ENCODE data around the gene LDB2. TPM values are rescaled to one million over a fixed set of nuclear protein-coding genes. Genes with fewer than 3 reads are reported as not detected.

Gene LDB2
- total and polyA plus RNA-seq, 2 of the 8 experiments (the other 6 are each of a cell fraction or from before 2014, with no cell fraction given) = 57.0 to 140 TPM

DNA sequence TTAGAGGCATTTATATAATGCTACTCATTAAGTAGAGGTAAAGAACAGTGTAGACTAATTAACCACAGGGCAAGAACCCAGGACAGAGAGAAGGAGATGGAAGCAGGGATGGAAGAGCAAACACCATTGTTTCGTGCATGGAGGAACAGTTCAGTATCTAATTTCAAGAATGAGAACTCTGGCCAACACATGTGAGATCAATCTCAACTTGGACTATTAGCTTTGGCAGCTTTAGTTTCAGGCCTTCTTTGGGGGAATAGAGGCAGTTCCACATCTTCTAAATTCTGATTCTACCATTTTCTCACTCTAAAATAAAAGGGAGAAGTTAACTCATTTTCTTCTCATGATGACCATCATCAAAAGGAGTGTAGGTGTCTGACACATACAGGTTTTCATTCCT lies 207.0 kb downstream of the LDB2 start (continued):
- TF ChIP-seq, protein P1, sequence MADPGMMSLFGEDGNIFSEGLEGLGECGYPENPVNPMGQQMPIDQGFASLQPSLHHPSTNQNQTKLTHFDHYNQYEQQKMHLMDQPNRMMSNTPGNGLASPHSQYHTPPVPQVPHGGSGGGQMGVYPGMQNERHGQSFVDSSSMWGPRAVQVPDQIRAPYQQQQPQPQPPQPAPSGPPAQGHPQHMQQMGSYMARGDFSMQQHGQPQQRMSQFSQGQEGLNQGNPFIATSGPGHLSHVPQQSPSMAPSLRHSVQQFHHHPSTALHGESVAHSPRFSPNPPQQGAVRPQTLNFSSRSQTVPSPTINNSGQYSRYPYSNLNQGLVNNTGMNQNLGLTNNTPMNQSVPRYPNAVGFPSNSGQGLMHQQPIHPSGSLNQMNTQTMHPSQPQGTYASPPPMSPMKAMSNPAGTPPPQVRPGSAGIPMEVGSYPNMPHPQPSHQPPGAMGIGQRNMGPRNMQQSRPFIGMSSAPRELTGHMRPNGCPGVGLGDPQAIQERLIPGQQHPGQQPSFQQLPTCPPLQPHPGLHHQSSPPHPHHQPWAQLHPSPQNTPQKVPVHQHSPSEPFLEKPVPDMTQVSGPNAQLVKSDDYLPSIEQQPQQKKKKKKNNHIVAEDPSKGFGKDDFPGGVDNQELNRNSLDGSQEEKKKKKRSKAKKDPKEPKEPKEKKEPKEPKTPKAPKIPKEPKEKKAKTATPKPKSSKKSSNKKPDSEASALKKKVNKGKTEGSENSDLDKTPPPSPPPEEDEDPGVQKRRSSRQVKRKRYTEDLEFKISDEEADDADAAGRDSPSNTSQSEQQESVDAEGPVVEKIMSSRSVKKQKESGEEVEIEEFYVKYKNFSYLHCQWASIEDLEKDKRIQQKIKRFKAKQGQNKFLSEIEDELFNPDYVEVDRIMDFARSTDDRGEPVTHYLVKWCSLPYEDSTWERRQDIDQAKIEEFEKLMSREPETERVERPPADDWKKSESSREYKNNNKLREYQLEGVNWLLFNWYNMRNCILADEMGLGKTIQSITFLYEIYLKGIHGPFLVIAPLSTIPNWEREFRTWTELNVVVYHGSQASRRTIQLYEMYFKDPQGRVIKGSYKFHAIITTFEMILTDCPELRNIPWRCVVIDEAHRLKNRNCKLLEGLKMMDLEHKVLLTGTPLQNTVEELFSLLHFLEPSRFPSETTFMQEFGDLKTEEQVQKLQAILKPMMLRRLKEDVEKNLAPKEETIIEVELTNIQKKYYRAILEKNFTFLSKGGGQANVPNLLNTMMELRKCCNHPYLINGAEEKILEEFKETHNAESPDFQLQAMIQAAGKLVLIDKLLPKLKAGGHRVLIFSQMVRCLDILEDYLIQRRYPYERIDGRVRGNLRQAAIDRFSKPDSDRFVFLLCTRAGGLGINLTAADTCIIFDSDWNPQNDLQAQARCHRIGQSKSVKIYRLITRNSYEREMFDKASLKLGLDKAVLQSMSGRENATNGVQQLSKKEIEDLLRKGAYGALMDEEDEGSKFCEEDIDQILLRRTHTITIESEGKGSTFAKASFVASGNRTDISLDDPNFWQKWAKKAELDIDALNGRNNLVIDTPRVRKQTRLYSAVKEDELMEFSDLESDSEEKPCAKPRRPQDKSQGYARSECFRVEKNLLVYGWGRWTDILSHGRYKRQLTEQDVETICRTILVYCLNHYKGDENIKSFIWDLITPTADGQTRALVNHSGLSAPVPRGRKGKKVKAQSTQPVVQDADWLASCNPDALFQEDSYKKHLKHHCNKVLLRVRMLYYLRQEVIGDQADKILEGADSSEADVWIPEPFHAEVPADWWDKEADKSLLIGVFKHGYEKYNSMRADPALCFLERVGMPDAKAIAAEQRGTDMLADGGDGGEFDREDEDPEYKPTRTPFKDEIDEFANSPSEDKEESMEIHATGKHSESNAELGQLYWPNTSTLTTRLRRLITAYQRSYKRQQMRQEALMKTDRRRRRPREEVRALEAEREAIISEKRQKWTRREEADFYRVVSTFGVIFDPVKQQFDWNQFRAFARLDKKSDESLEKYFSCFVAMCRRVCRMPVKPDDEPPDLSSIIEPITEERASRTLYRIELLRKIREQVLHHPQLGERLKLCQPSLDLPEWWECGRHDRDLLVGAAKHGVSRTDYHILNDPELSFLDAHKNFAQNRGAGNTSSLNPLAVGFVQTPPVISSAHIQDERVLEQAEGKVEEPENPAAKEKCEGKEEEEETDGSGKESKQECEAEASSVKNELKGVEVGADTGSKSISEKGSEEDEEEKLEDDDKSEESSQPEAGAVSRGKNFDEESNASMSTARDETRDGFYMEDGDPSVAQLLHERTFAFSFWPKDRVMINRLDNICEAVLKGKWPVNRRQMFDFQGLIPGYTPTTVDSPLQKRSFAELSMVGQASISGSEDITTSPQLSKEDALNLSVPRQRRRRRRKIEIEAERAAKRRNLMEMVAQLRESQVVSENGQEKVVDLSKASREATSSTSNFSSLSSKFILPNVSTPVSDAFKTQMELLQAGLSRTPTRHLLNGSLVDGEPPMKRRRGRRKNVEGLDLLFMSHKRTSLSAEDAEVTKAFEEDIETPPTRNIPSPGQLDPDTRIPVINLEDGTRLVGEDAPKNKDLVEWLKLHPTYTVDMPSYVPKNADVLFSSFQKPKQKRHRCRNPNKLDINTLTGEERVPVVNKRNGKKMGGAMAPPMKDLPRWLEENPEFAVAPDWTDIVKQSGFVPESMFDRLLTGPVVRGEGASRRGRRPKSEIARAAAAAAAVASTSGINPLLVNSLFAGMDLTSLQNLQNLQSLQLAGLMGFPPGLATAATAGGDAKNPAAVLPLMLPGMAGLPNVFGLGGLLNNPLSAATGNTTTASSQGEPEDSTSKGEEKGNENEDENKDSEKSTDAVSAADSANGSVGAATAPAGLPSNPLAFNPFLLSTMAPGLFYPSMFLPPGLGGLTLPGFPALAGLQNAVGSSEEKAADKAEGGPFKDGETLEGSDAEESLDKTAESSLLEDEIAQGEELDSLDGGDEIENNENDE (IDR thresholded peaks at IDR 0.05; ENCODE audit: insufficient replicate concordance, low read length) = no peak
- TF ChIP-seq RAD21 (IDR thresholded peaks at IDR 0.05 in 1 of 2, conservative IDR thresholded peaks at IDR 0.05 in 1 of 2; ENCODE audit: low read depth in 2 of 2, low read length in 2 of 2) = no peak
- TF ChIP-seq BRCA1 (IDR thresholded peaks at IDR 0.05; ENCODE audit: low read depth, low read length) = no peak

Data from H1 (cell line).